OCI-LY1 (cell line): ENCODE measurements around the gene AMHR2.
"Not testable (repeated sequence)": the region's sequence is repeated elsewhere in the genome, so short reads cannot be mapped to it uniquely, and the experiment has no call there.

Experiments
- H2AFZ ChIP-seq: fragments of 200-600 bp; sonication (generic), shearing (Covaris generic); 2 replicates; pipeline ENCODE4 v1.6.0; 2014; ENCODE audit warnings: antibody characterized with exemption, mild to moderate bottlenecking, low read length
- H3F3A ChIP-seq: fragments of 200-600 bp; sonication (generic), shearing (Covaris generic); 2 replicates; pipeline ENCODE4 v1.6.0; 2014; ENCODE audit warnings: mild to moderate bottlenecking, antibody characterized with exemption, low read length, moderate library complexity; ENCODE audit not compliant: insufficient read depth
- H3K27ac ChIP-seq: fragments of 200-600 bp; sonication (generic); 2 replicates; pipeline ENCODE4 v1.5.1; 2014; ENCODE audit warnings: low read length, mixed run types, mild to moderate bottlenecking, low read depth; ENCODE audit not compliant: poor library complexity, severe bottlenecking
- H3K27me3 ChIP-seq: fragments of 200-600 bp; sonication (generic); 2 replicates; pipeline ENCODE4 v1.6.0; 2014; ENCODE audit warnings: antibody characterized with exemption, mild to moderate bottlenecking, low read length, moderate library complexity; ENCODE audit not compliant: insufficient read depth
- H3K36me3 ChIP-seq: fragments of 200-600 bp; sonication (generic); 2 replicates; pipeline ENCODE4 v1.6.1; 2014; ENCODE audit warnings: mild to moderate bottlenecking, antibody characterized with exemption, low read length, moderate library complexity, mixed read lengths; ENCODE audit not compliant: insufficient read depth
- H3K4me1 ChIP-seq: fragments of 200-600 bp; sonication (generic); 2 replicates; pipeline ENCODE4 v1.5.1; 2014; ENCODE audit warnings: mild to moderate bottlenecking, low read length, moderate library complexity; ENCODE audit not compliant: insufficient read depth, severe bottlenecking
- H3K4me2 ChIP-seq: fragments of 200-600 bp; sonication (generic), shearing (Covaris generic); 2 replicates; pipeline ENCODE4 v1.6.1; 2014; ENCODE audit warnings: low read length
- H3K4me3 ChIP-seq: fragments of 200-600 bp; sonication (generic); 2 replicates; pipeline ENCODE4 v1.5.1; 2014; ENCODE audit warnings: low read length, low read depth, mild to moderate bottlenecking, mixed read lengths; ENCODE audit not compliant: poor library complexity, severe bottlenecking
- H3K79me2 ChIP-seq: fragments of 200-600 bp; shearing (Covaris generic); 2 replicates; pipeline ENCODE4 v1.6.1; 2016; ENCODE audit warnings: mixed run types, low read length, mixed read lengths; ENCODE audit not compliant: insufficient read depth
- H3K9ac ChIP-seq: fragments of 200-600 bp; sonication (generic), shearing (Covaris generic); 2 replicates; pipeline ENCODE4 v1.6.1; 2014; ENCODE audit warnings: mild to moderate bottlenecking, low read length, mixed read lengths
- H3K9me2 ChIP-seq: fragments of 200-600 bp; sonication (generic), shearing (Covaris generic); 2 replicates; pipeline ENCODE4 v1.6.1; 2014; ENCODE audit warnings: low read depth, mild to moderate bottlenecking, low read length, mixed read lengths
- H3K9me3 ChIP-seq: fragments of 200-600 bp; shearing (Covaris generic); 2 replicates; pipeline ENCODE4 v1.6.1; 2014; ENCODE audit warnings: low read length, mixed read lengths
- H4K20me1 ChIP-seq: fragments of 200-600 bp; sonication (generic), shearing (Covaris generic); 2 replicates; pipeline ENCODE4 v1.6.0; 2016; ENCODE audit warnings: mild to moderate bottlenecking, low read length; ENCODE audit not compliant: insufficient read depth
- CTCF ChIP-seq: fragments of 200-600 bp; sonication (generic), shearing (Covaris generic); IDR thresholded peaks from 2 replicates; pipeline ENCODE4 v1.5.1; 2017; ENCODE audit warnings: mild to moderate bottlenecking, antibody characterized with exemption, low read length, moderate library complexity, mixed read lengths
- EZH2 ChIP-seq: fragments of 200-600 bp; sonication (generic), shearing (Covaris generic); IDR thresholded peaks from 2 replicates; pipeline ENCODE4 v1.8.0; 2017; ENCODE audit warnings: borderline replicate concordance, mixed run types, mild to moderate bottlenecking, antibody characterized with exemption, low read length, moderate library complexity, mixed read lengths

AMHR2 gene

GRCh38 chr12:53441040-53441833 is 17.6 kb downstream of the AMHR2 start, which contains the start of gene PRR13:
TSS of gene PRR13 (plus strand) at chr12:53441734. CDS start at chr12:53442715, 981 bp downstream.
- TF ChIP-seq EZH2 = no peak
- no peak for TF ChIP-seq CTCF
- peak within 1 kb of the TSS; percentile 99 for H3K4me3 ChIP-seq
- H3K4me1 ChIP-seq = peaks cover 26% of the 10 kb centered on the region
- H3K4me2 ChIP-seq = peak within 1 kb of the TSS; percentile 68
- H3K9me3 ChIP-seq = no peaks in the 10 kb centered on the region
- H3K27me3 ChIP-seq = no peaks in the 10 kb centered on the region
- H3K36me3 ChIP-seq = peaks cover 33% of the 10 kb centered on the region
- H2AFZ ChIP-seq = peak within 1 kb of the TSS; percentile 60
- H3F3A ChIP-seq = no peaks in the 10 kb centered on the region
- peak within 1 kb of the TSS; percentile 71 for H3K27ac ChIP-seq
- peak within 1 kb of the TSS; percentile 99 for H3K9ac ChIP-seq
- H3K79me2 ChIP-seq = peaks cover 14% of the 10 kb centered on the region
- H4K20me1 ChIP-seq = no peaks in the 10 kb centered on the region
- H3K9me2 ChIP-seq = no peaks in the 10 kb centered on the region

- Histone ChIP-seq H3K9me3 (no peaks in the 10 kb centered on the region), H3K27ac (no peak overlapping the region), H3K27me3 (no peaks in the 10 kb centered on the region), H2AFZ (no peak overlapping the region), H3K36me3 (peaks cover 56% of the 10 kb centered on the region), H3K4me2 (no peak overlapping the region; the same call in 1 of the 2 replicates), H3K9me2 (no peaks in the 10 kb centered on the region), H3K4me1 (peaks cover 26% of the 10 kb centered on the region), H3K9ac (no peak overlapping the region), H3F3A (no peaks in the 10 kb centered on the region), H3K4me3 (no peak overlapping the region), H4K20me1 (no peaks in the 10 kb centered on the region), H3K79me2 (peaks cover 14% of the 10 kb centered on the region)
- no peak for TF ChIP-seq EZH2
- TF ChIP-seq CTCF = no peak
Measured at GRCh38 chr12:53443955-53444354, 20.3 kb downstream of the AMHR2 start.

GRCh38 chr12:53444593-53445325 is 21.1 kb downstream of the AMHR2 start:
- not testable (repeated sequence) for H3K9me3 ChIP-seq, H3K4me2 ChIP-seq, H2AFZ ChIP-seq, H4K20me1 ChIP-seq, H3K27me3 ChIP-seq, H3K4me3 ChIP-seq, H3K9me2 ChIP-seq, H3K27ac ChIP-seq, H3F3A ChIP-seq, H3K9ac ChIP-seq
- H3K36me3 ChIP-seq = peaks cover 56% of the 10 kb centered on the region
- H3K79me2 ChIP-seq = peaks cover 14% of the 10 kb centered on the region
- H3K4me1 ChIP-seq = peaks cover 26% of the 10 kb centered on the region
